Measurements from ENCODE around the gene PPP2R1B.

DNA sequence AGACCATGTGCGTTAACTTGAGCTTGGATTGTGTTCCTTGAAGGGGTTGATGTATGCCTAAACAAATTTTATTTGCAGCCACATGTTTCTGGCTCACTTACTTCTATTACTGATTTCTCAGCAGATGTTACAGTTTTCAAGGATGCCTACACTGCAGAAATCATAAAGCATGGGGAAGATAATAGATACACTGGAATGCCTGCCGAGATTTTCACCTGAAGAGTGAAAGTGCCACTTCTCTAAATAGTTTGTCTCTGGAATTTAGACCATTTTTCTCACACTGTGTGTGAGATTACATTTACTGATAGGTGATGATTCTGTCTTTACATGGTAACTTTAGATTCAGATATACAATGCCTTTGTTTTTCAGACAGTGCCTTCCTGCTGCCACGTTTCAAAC lies 82.4 kb downstream of the PPP2R1B start:
- TF ChIP-seq CTCF (optimal IDR thresholded peaks at IDR 0.05 in 1 of 3, IDR thresholded peaks at IDR 0.05 in 1 of 3, conservative IDR thresholded peaks at IDR 0.05 in 1 of 3; ENCODE audit: extremely low read depth in 1 of 3, insufficient read depth in 2 of 3, low read length in 3 of 3) (no peak), EZH2 (IDR thresholded peaks at IDR 0.05; ENCODE audit: low read length) (no peak)
